Mesendoderm (in vitro differentiated cells): Measurements from ENCODE around the gene CARF. TPM values are rescaled to one million over a fixed set of nuclear protein-coding genes. Genes with fewer than 3 reads are reported as not detected.
A peak's percentile ranks its signal among the peaks of the same experiment; 100 is the strongest.

Source experiments
- DNase-seq: peaks from one replicate; pipeline ENCODE4 v3.0.0; 2013
- H2AK5ac ChIP-seq: 2 replicates; pipeline ENCODE4 v1.6.1; 2013; ENCODE audit warnings: low read length, inconsistent platforms
- H2BK120ac ChIP-seq: 2 replicates; pipeline ENCODE4 v1.6.1; 2013; ENCODE audit warnings: low read depth, mild to moderate bottlenecking, low read length, moderate library complexity, mixed read lengths
- H2BK15ac ChIP-seq: replicated peaks from 2 replicates; pipeline ENCODE4 v1.6.1; 2013; ENCODE audit warnings: low read depth, mild to moderate bottlenecking, moderate library complexity
- H2BK5ac ChIP-seq: 2 replicates; pipeline ENCODE4 v1.6.1; 2013; ENCODE audit warnings: low read length, inconsistent platforms
- H3K18ac ChIP-seq: 2 replicates; pipeline ENCODE4 v1.6.1; 2013; ENCODE audit warnings: mild to moderate bottlenecking, low read length, mixed read lengths
- H3K23ac ChIP-seq: one replicate; pipeline ENCODE4 v1.6.1; 2013; ENCODE audit warnings: low read length
- H3K27ac ChIP-seq: 2 replicates; pipeline ENCODE4 v1.5.1; 2013; ENCODE audit warnings: low read depth, mild to moderate bottlenecking, inconsistent platforms, low read length, moderate library complexity
- H3K27me3 ChIP-seq: 2 replicates; pipeline ENCODE4 v1.6.1; 2013; ENCODE audit warnings: low read length, control low read depth, mild to moderate bottlenecking, inconsistent platforms; ENCODE audit not compliant: insufficient read depth, poor library complexity
- H3K36me3 ChIP-seq: 2 replicates; pipeline ENCODE4 v1.6.1; 2013; ENCODE audit warnings: low read length, inconsistent platforms; ENCODE audit not compliant: control insufficient read depth, insufficient read depth
- H3K4ac ChIP-seq: one replicate; pipeline ENCODE4 v1.6.1; 2013; ENCODE audit warnings: low read depth, mild to moderate bottlenecking, low read length, moderate library complexity
- H3K4me1 ChIP-seq: 2 replicates; pipeline ENCODE4 v1.6.1; 2013; ENCODE audit warnings: low read depth, low read length, inconsistent platforms; ENCODE audit not compliant: control insufficient read depth
- H3K4me2 ChIP-seq: 2 replicates; pipeline ENCODE4 v1.6.1; 2013; ENCODE audit warnings: low read length
- H3K4me3 ChIP-seq: 2 replicates; pipeline ENCODE4 v1.5.1; 2013; ENCODE audit warnings: mild to moderate bottlenecking, low read length
- H3K56ac ChIP-seq: one replicate; pipeline ENCODE4 v1.6.1; 2013; ENCODE audit warnings: low read length
- H3K79me1 ChIP-seq: 2 replicates; pipeline ENCODE4 v1.6.1; 2013; ENCODE audit warnings: low read length, inconsistent platforms
- H3K79me2 ChIP-seq: 2 replicates; pipeline ENCODE4 v1.6.1; 2013; ENCODE audit warnings: mild to moderate bottlenecking, low read length; ENCODE audit not compliant: control insufficient read depth, insufficient read depth
- H3K9ac ChIP-seq: 2 replicates; pipeline ENCODE4 v1.6.1; 2013; ENCODE audit warnings: low read length, inconsistent platforms
- H4K5ac ChIP-seq: one replicate; pipeline ENCODE4 v1.6.1; 2013; ENCODE audit warnings: low read length
- H4K8ac ChIP-seq: one replicate; pipeline ENCODE4 v1.6.1; 2013; ENCODE audit warnings: low read depth, mild to moderate bottlenecking, control low read depth, low read length, moderate library complexity
- WGBS: extraction: QIAGEN DNeasy Blood & Tissue Kit; methylation state at CpG from one replicate; pipeline ENCODE4 v1.1.7; 2013; ENCODE audit warnings: low lambda C conversion rate, missing lambda C conversion rate; ENCODE audit not compliant: insufficient coverage; ENCODE audit errors: extremely low coverage; 5-methylcytosine and 5-hydroxymethylcytosine counted together
- polyA plus RNA-seq, 2 experiments: library from polyadenylated mRNA; stranded (reverse); fragments of 200-250 nt; gene quantifications; one replicate each; pipeline ENCODE4 v1.2.3, GENCODE V29; 2013

Gene CARF, protein sequence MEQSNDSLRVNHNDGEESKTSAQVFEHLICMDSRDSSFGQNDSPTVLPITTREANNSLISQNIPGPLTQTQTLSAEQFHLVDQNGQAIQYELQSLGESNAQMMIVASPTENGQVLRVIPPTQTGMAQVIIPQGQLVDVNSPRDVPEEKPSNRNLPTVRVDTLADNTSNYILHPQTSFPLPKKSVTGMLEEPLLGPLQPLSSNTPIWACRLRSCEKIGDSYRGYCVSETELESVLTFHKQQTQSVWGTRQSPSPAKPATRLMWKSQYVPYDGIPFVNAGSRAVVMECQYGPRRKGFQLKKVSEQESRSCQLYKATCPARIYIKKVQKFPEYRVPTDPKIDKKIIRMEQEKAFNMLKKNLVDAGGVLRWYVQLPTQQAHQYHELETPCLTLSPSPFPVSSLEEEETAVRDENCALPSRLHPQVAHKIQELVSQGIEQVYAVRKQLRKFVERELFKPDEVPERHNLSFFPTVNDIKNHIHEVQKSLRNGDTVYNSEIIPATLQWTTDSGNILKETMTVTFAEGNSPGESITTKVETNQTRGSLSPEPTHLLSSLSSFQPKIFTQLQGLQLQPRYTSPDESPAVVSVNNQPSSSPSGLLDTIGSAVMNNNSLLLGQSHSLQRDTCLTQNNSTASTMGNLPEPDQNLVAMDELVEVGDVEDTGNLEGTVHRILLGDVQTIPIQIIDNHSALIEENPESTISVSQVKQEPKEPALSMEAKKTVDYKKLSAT
- polyA plus RNA-seq (2013, experiment 1 of 2) = 0.93 TPM
- 0.97 TPM for polyA plus RNA-seq (2013, experiment 2 of 2)

GRCh38 chr2:202911512-202912341 lies at the start of gene CARF, which contains the start of gene WDR12:
Gene CARF, plus strand, starts transcription at chr2:202912275. Its CDS starts 29,628 bp downstream, at chr2:202941903.
Gene WDR12, minus strand, starts transcription at chr2:202911673. Its CDS starts 197 bp downstream, at chr2:202911476.
- Histone ChIP-seq H2AK5ac (no peak within 1 kb of the TSS), H3K9ac (peak within 1 kb of the TSS; percentile 77), H3K27me3 (no peaks in the 10 kb centered on the region), H4K8ac (peak within 1 kb of the TSS; percentile 89), H3K4me3 (peak within 1 kb of the TSS; percentile 59), H3K79me1 (no peaks in the 10 kb centered on the region), H3K79me2 (peaks cover 33% of the 10 kb centered on the region), H3K36me3 (no peaks in the 10 kb centered on the region), H4K5ac (peak within 1 kb of the TSS; percentile 95), H3K18ac (peak within 1 kb of the TSS; percentile 91), H3K23ac (no peak within 1 kb of the TSS), H3K4ac (peak within 1 kb of the TSS; percentile 17), H3K27ac (peak within 1 kb of the TSS; percentile 94), H3K4me2 (peak within 1 kb of the TSS; percentile 46), H2BK5ac (peak within 1 kb of the TSS; percentile 87), H2BK120ac (no peak within 1 kb of the TSS), H3K4me1 (no peaks in the 10 kb centered on the region), H3K56ac (peak within 1 kb of the TSS; percentile 84), H2BK15ac (peak within 1 kb of the TSS; percentile 60)
- whole genome bisulfite sequencing = no CpG with 5 or more reads among the region's 39 CpGs
- peak; percentile 97 for DNase-seq

DNA sequence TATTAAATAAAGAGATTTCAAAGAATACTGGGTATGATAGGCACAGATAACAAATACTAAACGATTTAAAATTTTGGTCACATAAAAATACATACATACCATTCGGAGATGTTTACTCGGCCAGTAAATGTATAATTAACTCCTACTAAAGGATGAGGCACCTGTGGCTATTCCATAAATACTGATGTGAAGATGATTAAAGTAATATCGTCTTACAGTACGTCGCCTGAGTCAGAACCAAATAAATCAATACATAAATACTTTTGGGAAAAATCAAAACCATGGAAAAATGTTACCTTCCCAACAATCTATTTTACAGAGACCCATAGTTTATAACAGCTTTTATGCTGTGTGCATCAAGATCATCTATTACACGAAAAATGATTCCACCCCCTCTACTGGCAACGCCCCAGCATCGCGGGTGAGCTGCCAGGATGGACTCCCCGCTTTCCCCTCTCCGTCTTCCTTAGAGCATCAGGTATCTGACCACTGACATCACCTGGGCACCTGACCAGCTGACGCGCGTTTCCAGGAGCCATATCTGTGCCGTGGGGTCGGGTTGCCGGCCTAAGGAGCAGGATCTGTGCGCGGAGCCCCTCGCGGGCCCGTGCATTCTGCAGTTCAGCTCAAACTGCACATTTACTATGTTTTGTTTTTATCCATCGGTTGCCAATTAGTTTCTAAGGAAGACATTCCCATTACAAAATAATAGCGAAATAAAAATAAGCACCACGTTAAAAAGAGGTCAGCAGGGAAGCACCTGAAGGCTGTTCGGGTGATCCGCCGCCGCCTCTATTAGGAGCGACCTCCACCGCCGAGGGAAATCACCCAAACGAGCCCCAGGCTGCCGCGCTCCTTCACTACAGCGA lies 41.4 kb upstream of the CARF start:
- H3K4ac ChIP-seq = peak overlapping the region; percentile 84
- no peak overlapping the region for H4K8ac ChIP-seq
- H3K18ac ChIP-seq = peak overlapping the region; percentile 71
- H3K79me2 ChIP-seq = no peaks in the 10 kb centered on the region
- H3K79me1 ChIP-seq = no peaks in the 10 kb centered on the region
- H2BK15ac ChIP-seq = no peak overlapping the region
- peak overlapping the region; percentile 50 for H3K4me3 ChIP-seq
- no peak overlapping the region for H2BK120ac ChIP-seq
- H3K23ac ChIP-seq = no peak overlapping the region
- H2AK5ac ChIP-seq = no peak overlapping the region
- DNase-seq = peak; percentile 90
- WGBS = no CpG with 5 or more reads among the region's 37 CpGs
- peak overlapping the region; percentile 78 for H3K56ac ChIP-seq
- no peak overlapping the region for H3K27ac ChIP-seq
- peak overlapping the region; percentile 17 for H3K4me2 ChIP-seq
- no peaks in the 10 kb centered on the region for H3K27me3 ChIP-seq
- H4K5ac ChIP-seq = no peak overlapping the region
- H3K36me3 ChIP-seq = no peaks in the 10 kb centered on the region
- no peak overlapping the region for H2BK5ac ChIP-seq
- H3K9ac ChIP-seq = peak overlapping the region; percentile 60
- H3K4me1 ChIP-seq = no peaks in the 10 kb centered on the region

DNA sequence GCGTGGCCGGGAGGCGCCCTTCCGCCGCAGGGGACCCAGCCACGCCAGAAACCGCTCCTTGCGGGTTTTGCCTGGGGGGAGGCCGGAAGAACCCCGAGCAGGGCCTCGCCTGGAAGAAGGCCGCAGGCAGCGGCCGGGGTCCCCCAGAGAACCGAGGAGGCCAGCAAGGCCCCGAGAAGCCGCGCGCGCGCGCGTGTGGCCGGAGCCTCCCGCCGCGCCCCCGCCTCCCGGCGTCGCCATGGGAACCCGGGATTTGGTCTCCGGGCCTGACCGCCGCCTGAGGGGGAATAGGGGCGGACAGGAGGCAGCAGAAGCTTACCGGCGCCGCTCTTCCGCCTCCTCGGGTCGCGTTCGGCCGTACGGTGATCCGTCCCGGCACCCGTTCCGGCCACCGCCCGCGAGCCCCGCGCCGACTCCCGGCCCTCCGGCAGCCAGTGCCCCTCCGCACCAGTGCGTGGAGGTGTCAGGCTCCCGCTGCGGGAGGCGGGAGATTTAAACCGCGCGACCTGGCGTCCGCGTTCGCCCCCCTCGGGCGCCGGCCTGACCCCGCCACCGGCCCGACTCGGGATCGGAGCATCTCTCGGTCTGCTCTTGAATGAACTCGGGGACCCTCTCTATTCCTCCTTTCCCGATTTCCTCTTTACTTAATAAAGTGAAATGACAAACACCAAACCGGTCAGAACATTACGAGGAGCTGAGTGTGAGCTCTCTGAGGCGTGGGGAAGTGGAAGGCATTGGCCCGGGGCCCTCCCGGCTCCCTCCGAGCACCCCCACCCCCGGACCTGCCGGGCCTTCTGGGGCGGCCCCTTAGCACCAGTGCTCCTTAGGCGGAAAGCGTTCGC lies 40.6 kb upstream of the CARF start, which contains the start of gene ICA1L:
TSS of gene ICA1L (minus strand) at position 467 of the 842 bp plus-strand sequence. CDS start 42,757 bp downstream, outside the sequence.
- Histone ChIP-seq H3K79me2 (no peaks in the 10 kb centered on the region), H3K9ac (peak within 1 kb of the TSS; percentile 60), H4K5ac (no peak within 1 kb of the TSS), H3K4me3 (peak within 1 kb of the TSS; percentile 50), H3K4ac (peak within 1 kb of the TSS; percentile 84), H3K4me2 (peak within 1 kb of the TSS; percentile 17), H3K27ac (no peak within 1 kb of the TSS), H3K36me3 (no peaks in the 10 kb centered on the region), H3K23ac (no peak within 1 kb of the TSS), H2BK120ac (no peak within 1 kb of the TSS), H4K8ac (no peak within 1 kb of the TSS), H2BK15ac (no peak within 1 kb of the TSS), H3K4me1 (no peaks in the 10 kb centered on the region), H3K79me1 (no peaks in the 10 kb centered on the region), H3K18ac (peak within 1 kb of the TSS; percentile 71), H3K56ac (peak within 1 kb of the TSS; percentile 78), H2AK5ac (no peak within 1 kb of the TSS), H3K27me3 (no peaks in the 10 kb centered on the region), H2BK5ac (no peak within 1 kb of the TSS)
- WGBS = no CpG with 5 or more reads among the region's 93 CpGs
- DNase-seq = peak; percentile 74

GRCh38 chr2:202877699-202878098 lies 34.4 kb upstream of the CARF start:
- H4K5ac ChIP-seq = no peak overlapping the region
- no peaks in the 10 kb centered on the region for H3K79me2 ChIP-seq
- H2BK5ac ChIP-seq = no peak overlapping the region
- no peak overlapping the region for H3K18ac ChIP-seq
- no peaks in the 10 kb centered on the region for H3K36me3 ChIP-seq
- H3K4me3 ChIP-seq = no peak overlapping the region
- no peak overlapping the region for H2AK5ac ChIP-seq
- H3K79me1 ChIP-seq = no peaks in the 10 kb centered on the region
- H3K4me1 ChIP-seq = no peaks in the 10 kb centered on the region
- no peak overlapping the region for H3K23ac ChIP-seq
- H3K4me2 ChIP-seq = no peak overlapping the region
- no peak for DNase-seq
- no peak overlapping the region for H3K27ac ChIP-seq
- no peak overlapping the region for H2BK15ac ChIP-seq
- H3K27me3 ChIP-seq = no peaks in the 10 kb centered on the region
- WGBS = no CpG with 5 or more reads among the region's 2 CpGs
- no peak overlapping the region for H3K56ac ChIP-seq
- no peak overlapping the region for H3K4ac ChIP-seq
- no peak overlapping the region for H3K9ac ChIP-seq
- H4K8ac ChIP-seq = no peak overlapping the region
- H2BK120ac ChIP-seq = no peak overlapping the region
